Thyroid gland (tissue), 4 donors: ENCODE measurements around the gene MERTK.

Experiments
- POLR2A ChIP-seq, 2 donors: fragments of 450-650 bp; IDR thresholded peaks; one replicate each; pipeline ENCODE4 v1.6.1; 2017; ENCODE audit warnings: antibody characterized with exemption in 2 of 2, mild to moderate bottlenecking in 2 of 2, moderate library complexity in 1 of 2
- TF ChIP-seq, protein P1 (sequence below), 6 experiments: fragments of 200-600 bp in 3 of 6; fragments of 450-650 bp in 3 of 6; sonication (generic) in 3 of 6; IDR thresholded peaks; one replicate each; pipeline ENCODE4 v1.5.1; 2016 to 2019; ENCODE audit warnings: antibody characterized with exemption in 6 of 6, mild to moderate bottlenecking in 2 of 6, inconsistent platforms in 1 of 6, moderate library complexity in 1 of 6

GRCh38 chr2:111909079-111909478 is 10.7 kb downstream of the MERTK start:
- TF ChIP-seq, protein P1, sequence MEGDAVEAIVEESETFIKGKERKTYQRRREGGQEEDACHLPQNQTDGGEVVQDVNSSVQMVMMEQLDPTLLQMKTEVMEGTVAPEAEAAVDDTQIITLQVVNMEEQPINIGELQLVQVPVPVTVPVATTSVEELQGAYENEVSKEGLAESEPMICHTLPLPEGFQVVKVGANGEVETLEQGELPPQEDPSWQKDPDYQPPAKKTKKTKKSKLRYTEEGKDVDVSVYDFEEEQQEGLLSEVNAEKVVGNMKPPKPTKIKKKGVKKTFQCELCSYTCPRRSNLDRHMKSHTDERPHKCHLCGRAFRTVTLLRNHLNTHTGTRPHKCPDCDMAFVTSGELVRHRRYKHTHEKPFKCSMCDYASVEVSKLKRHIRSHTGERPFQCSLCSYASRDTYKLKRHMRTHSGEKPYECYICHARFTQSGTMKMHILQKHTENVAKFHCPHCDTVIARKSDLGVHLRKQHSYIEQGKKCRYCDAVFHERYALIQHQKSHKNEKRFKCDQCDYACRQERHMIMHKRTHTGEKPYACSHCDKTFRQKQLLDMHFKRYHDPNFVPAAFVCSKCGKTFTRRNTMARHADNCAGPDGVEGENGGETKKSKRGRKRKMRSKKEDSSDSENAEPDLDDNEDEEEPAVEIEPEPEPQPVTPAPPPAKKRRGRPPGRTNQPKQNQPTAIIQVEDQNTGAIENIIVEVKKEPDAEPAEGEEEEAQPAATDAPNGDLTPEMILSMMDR (IDR thresholded peaks at IDR 0.05), result no peak
- no peak for TF ChIP-seq POLR2A (IDR thresholded peaks at IDR 0.05)
